ENCODE measurements around the gene ZNF423.

DNA sequence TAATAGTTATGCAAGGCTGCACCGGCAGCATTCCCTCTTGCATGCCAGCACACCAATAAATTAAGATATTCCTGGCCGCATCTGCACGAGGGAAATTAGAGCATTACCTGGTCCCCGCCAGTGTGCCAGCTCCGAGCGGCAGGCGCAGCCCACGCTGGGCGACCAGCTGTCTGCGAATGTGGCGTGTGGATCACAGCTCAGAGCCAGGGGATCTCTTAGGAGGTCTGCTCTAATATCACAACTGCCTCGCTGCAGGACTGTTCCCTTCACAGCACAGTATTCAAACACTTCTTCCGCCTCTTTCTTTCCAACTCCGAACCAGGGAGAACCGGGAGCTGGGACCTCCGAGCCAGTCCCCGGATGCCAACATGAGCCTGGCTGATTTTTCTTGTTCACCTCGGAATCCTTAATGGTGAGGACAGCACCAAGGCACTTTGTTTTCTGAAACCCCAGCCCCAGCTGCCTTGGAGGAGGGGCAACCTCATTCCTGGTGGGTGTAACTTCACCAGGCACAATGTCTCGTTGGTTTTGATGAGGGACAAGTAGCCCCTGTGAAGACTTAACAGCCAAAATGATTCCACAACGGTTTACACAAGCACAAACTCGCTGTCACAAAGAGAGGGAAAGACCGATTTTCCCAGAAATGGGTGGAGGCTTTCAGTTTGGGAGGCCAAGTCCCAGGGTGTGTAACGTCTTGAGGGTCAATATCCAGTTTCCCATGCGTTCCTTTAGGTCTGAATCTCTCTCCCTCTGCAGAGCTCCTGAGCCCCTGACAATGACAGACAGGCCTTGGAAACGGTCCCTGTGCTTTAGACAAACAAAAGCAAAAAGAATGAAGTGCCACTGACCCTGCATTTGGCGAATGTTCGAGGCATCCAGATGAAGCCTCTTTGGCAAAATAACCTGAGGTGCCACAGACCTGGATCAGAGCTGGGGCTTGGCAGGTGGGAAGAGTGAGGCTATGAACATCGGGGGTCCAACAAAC, 269.2 kb downstream of the ZNF423 start:
- no peak for TF ChIP-seq TCF7L2 (IDR thresholded peaks at IDR 0.05; ENCODE audit: low read depth, low read length)
- TF ChIP-seq, protein P1, sequence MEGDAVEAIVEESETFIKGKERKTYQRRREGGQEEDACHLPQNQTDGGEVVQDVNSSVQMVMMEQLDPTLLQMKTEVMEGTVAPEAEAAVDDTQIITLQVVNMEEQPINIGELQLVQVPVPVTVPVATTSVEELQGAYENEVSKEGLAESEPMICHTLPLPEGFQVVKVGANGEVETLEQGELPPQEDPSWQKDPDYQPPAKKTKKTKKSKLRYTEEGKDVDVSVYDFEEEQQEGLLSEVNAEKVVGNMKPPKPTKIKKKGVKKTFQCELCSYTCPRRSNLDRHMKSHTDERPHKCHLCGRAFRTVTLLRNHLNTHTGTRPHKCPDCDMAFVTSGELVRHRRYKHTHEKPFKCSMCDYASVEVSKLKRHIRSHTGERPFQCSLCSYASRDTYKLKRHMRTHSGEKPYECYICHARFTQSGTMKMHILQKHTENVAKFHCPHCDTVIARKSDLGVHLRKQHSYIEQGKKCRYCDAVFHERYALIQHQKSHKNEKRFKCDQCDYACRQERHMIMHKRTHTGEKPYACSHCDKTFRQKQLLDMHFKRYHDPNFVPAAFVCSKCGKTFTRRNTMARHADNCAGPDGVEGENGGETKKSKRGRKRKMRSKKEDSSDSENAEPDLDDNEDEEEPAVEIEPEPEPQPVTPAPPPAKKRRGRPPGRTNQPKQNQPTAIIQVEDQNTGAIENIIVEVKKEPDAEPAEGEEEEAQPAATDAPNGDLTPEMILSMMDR (IDR thresholded peaks at IDR 0.05), result no peak
